GM19324 (cell line): Measurements from ENCODE around the gene INTS4.
"Not testable (repeated sequence)": the region's sequence is repeated elsewhere in the genome, so short reads cannot be mapped to it uniquely, and the experiment has no call there.

ENCODE experiments used
- ATAC-seq: cut with Tn5 transposase; IDR thresholded peaks from one replicate; pipeline ENCODE4 v1.9.1; 2021; ENCODE audit warnings: mild to moderate bottlenecking, moderate library complexity; ENCODE audit not compliant: unreplicated experiment, low FRiP score

INTS4 gene

GRCh38 chr11:77884829-77885190, 109.7 kb downstream of the INTS4 start:
- ATAC-seq = no peak

- ATAC-seq = no peak
Measured at GRCh38 chr11:77884186-77884828, 110.2 kb downstream of the INTS4 start.

GRCh38 chr11:77883775-77884174, 110.7 kb downstream of the INTS4 start:
- ATAC-seq = no peak

- ATAC-seq = no peak
Measured at GRCh38 chr11:77882396-77882795, 112.1 kb downstream of the INTS4 start.

- ATAC-seq = no peak
Measured at GRCh38 chr11:77879218-77879617, 115.2 kb downstream of the INTS4 start.

- ATAC-seq = not testable (repeated sequence)
Measured at GRCh38 chr11:77878247-77878646, 116.2 kb downstream of the INTS4 start.

- ATAC-seq = no peak
Measured at GRCh38 chr11:77876045-77876444, 118.4 kb downstream of the INTS4 start.

GRCh38 chr11:77874206-77874605, 120.3 kb downstream of the INTS4 start:
- ATAC-seq = no peak

GRCh38 chr11:77873345-77873744, 121.1 kb downstream of the INTS4 start:
- no peak for ATAC-seq

- no peak for ATAC-seq
Measured at GRCh38 chr11:77871855-77872254, 122.6 kb downstream of the INTS4 start.

GRCh38 chr11:77868744-77869143, 125.7 kb downstream of the INTS4 start:
- no peak for ATAC-seq

GRCh38 chr11:77866336-77866735, 128.1 kb downstream of the INTS4 start:
- ATAC-seq = no peak

GRCh38 chr11:77865805-77866204, 128.7 kb downstream of the INTS4 start:
- ATAC-seq = no peak

GRCh38 chr11:77861444-77861843, 133.0 kb downstream of the INTS4 start:
- not testable (repeated sequence) for ATAC-seq

- not testable (repeated sequence) for ATAC-seq
Measured at GRCh38 chr11:77857906-77858457, 136.5 kb downstream of the INTS4 start.

- ATAC-seq = no peak
Measured at GRCh38 chr11:77854838-77855237, 139.6 kb downstream of the INTS4 start.

- no peak for ATAC-seq
Measured at GRCh38 chr11:77851503-77851902, 143.0 kb downstream of the INTS4 start.

- ATAC-seq = not testable (repeated sequence)
Measured at GRCh38 chr11:77843700-77844099, 150.8 kb downstream of the INTS4 start.

- no peak for ATAC-seq
Measured at GRCh38 chr11:77842441-77843121, 151.9 kb downstream of the INTS4 start.

- ATAC-seq = no peak
Measured at GRCh38 chr11:77833302-77833701, 161.2 kb downstream of the INTS4 start.

GRCh38 chr11:77828926-77829325, 165.5 kb downstream of the INTS4 start:
- ATAC-seq = no peak
